ENCODE data around the gene HIGD2A. TPM values are rescaled to one million over a fixed set of nuclear protein-coding genes. Genes with fewer than 3 reads are reported as not detected.

Gene HIGD2A
- polyA plus RNA-seq (2013, experiment 1 of 2), result 134 TPM
- polyA plus RNA-seq (2013, experiment 2 of 2), result 111 TPM

- no peaks in the 10 kb centered on the region for H3K9me3 ChIP-seq (ENCODE audit: control insufficient read depth, low read length)
- peaks cover 4% of the 10 kb centered on the region for H3K4me1 ChIP-seq (ENCODE audit: control insufficient read depth, insufficient read depth, low read length, poor library complexity, severe bottlenecking)
- H3K27ac ChIP-seq (ENCODE audit: low read depth, low read length, severe bottlenecking), result peak within 1 kb of the TSS; percentile 97
- peak within 1 kb of the TSS; percentile 91 for H3K4me3 ChIP-seq (ENCODE audit: extremely low read depth, insufficient read depth, low read length, poor library complexity, severe bottlenecking)
- H3K36me3 ChIP-seq (ENCODE audit: control insufficient read depth, insufficient read depth, low read length), result peaks cover 69% of the 10 kb centered on the region
- 0% methylated on average over 42 to 43 of the region's 47 CpGs for WGBS, 2 experiments (ENCODE audit: insufficient coverage in 2 of 2)
Observed at GRCh38 chr5:176388444-176389134, at the start of gene HIGD2A, which contains the start of gene NOP16. TSS of gene HIGD2A (plus strand) at chr5:176388751. CDS start at chr5:176388820, 69 bp downstream. TSS of gene NOP16 (minus strand) at chr5:176388598. CDS start at chr5:176388539, 59 bp downstream.

- no peak overlapping the region for H3K27ac ChIP-seq (ENCODE audit: low read depth, low read length, severe bottlenecking)
- H3K4me1 ChIP-seq (ENCODE audit: control insufficient read depth, insufficient read depth, low read length, poor library complexity, severe bottlenecking), result no peaks in the 10 kb centered on the region
- H3K36me3 ChIP-seq (ENCODE audit: control insufficient read depth, insufficient read depth, low read length), result peaks cover 36% of the 10 kb centered on the region
- no peaks in the 10 kb centered on the region for H3K9me3 ChIP-seq (ENCODE audit: control insufficient read depth, low read length)
- 63% methylated on average over 2 of the region's 5 CpGs; no CpG with 5 or more reads in 1 of the 2 experiments for WGBS, 2 experiments (ENCODE audit: insufficient coverage in 2 of 2)
- H3K4me3 ChIP-seq (ENCODE audit: extremely low read depth, insufficient read depth, low read length, poor library complexity, severe bottlenecking), result no peak overlapping the region
Observed at GRCh38 chr5:176339304-176339703, 49.2 kb upstream of the HIGD2A start.

- H3K36me3 ChIP-seq (ENCODE audit: control insufficient read depth, insufficient read depth, low read length), result peaks cover 56% of the 10 kb centered on the region
- H3K27ac ChIP-seq (ENCODE audit: low read depth, low read length, severe bottlenecking), result no peak overlapping the region
- no peaks in the 10 kb centered on the region for H3K9me3 ChIP-seq (ENCODE audit: control insufficient read depth, low read length)
- H3K4me1 ChIP-seq (ENCODE audit: control insufficient read depth, insufficient read depth, low read length, poor library complexity, severe bottlenecking), result no peaks in the 10 kb centered on the region
- WGBS, 2 experiments (ENCODE audit: insufficient coverage in 2 of 2), result 87 to 94% methylated on average over 2 of the region's 2 CpGs
- H3K4me3 ChIP-seq (ENCODE audit: extremely low read depth, insufficient read depth, low read length, poor library complexity, severe bottlenecking), result no peak overlapping the region
Observed at GRCh38 chr5:176341325-176342157, 47.0 kb upstream of the HIGD2A start.

- H3K27ac ChIP-seq (ENCODE audit: low read depth, low read length, severe bottlenecking), result no peak overlapping the region
- WGBS, 2 experiments (ENCODE audit: insufficient coverage in 2 of 2), result 100% methylated on average over 1 of the region's 1 CpG; no CpG with 5 or more reads in 1 of the 2 experiments
- H3K9me3 ChIP-seq (ENCODE audit: control insufficient read depth, low read length), result no peaks in the 10 kb centered on the region
- H3K36me3 ChIP-seq (ENCODE audit: control insufficient read depth, insufficient read depth, low read length), result peaks cover 62% of the 10 kb centered on the region
- H3K4me3 ChIP-seq (ENCODE audit: extremely low read depth, insufficient read depth, low read length, poor library complexity, severe bottlenecking), result no peak overlapping the region
- no peaks in the 10 kb centered on the region for H3K4me1 ChIP-seq (ENCODE audit: control insufficient read depth, insufficient read depth, low read length, poor library complexity, severe bottlenecking)
Observed at GRCh38 chr5:176342158-176342483, 46.4 kb upstream of the HIGD2A start.

- Histone ChIP-seq H3K27ac (ENCODE audit: low read depth, low read length, severe bottlenecking) (no peak overlapping the region), H3K36me3 (ENCODE audit: control insufficient read depth, insufficient read depth, low read length) (peaks cover 63% of the 10 kb centered on the region), H3K9me3 (ENCODE audit: control insufficient read depth, low read length) (no peaks in the 10 kb centered on the region), H3K4me1 (ENCODE audit: control insufficient read depth, insufficient read depth, low read length, poor library complexity, severe bottlenecking) (no peaks in the 10 kb centered on the region), H3K4me3 (ENCODE audit: extremely low read depth, insufficient read depth, low read length, poor library complexity, severe bottlenecking) (no peak overlapping the region)
- 92 to 100% methylated on average over 1 to 2 of the region's 2 CpGs for WGBS, 2 experiments (ENCODE audit: insufficient coverage in 2 of 2)
Observed at GRCh38 chr5:176342766-176343458, 45.6 kb upstream of the HIGD2A start.

GRCh38 chr5:176350416-176350815 lies 38.1 kb upstream of the HIGD2A start:
- Histone ChIP-seq H3K4me3 (ENCODE audit: extremely low read depth, insufficient read depth, low read length, poor library complexity, severe bottlenecking) (no peak overlapping the region), H3K27ac (ENCODE audit: low read depth, low read length, severe bottlenecking) (no peak overlapping the region), H3K9me3 (ENCODE audit: control insufficient read depth, low read length) (no peaks in the 10 kb centered on the region), H3K4me1 (ENCODE audit: control insufficient read depth, insufficient read depth, low read length, poor library complexity, severe bottlenecking) (no peaks in the 10 kb centered on the region), H3K36me3 (ENCODE audit: control insufficient read depth, insufficient read depth, low read length) (peaks cover 98% of the 10 kb centered on the region)
- 91 to 96% methylated on average over 4 to 5 of the region's 8 CpGs for WGBS, 2 experiments (ENCODE audit: insufficient coverage in 2 of 2)

GRCh38 chr5:176352116-176352878 lies 36.3 kb upstream of the HIGD2A start:
- no peak overlapping the region for H3K4me3 ChIP-seq (ENCODE audit: extremely low read depth, insufficient read depth, low read length, poor library complexity, severe bottlenecking)
- H3K4me1 ChIP-seq (ENCODE audit: control insufficient read depth, insufficient read depth, low read length, poor library complexity, severe bottlenecking), result no peaks in the 10 kb centered on the region
- H3K27ac ChIP-seq (ENCODE audit: low read depth, low read length, severe bottlenecking), result no peak overlapping the region
- H3K36me3 ChIP-seq (ENCODE audit: control insufficient read depth, insufficient read depth, low read length), result peaks cover 99% of the 10 kb centered on the region
- WGBS, 2 experiments (ENCODE audit: insufficient coverage in 2 of 2), result 93 to 100% methylated on average over 2 to 5 of the region's 5 CpGs
- no peaks in the 10 kb centered on the region for H3K9me3 ChIP-seq (ENCODE audit: control insufficient read depth, low read length)

- no peak overlapping the region for H3K27ac ChIP-seq (ENCODE audit: low read depth, low read length, severe bottlenecking)
- 98 to 100% methylated on average over 4 of the region's 4 CpGs for WGBS, 2 experiments (ENCODE audit: insufficient coverage in 2 of 2)
- no peaks in the 10 kb centered on the region for H3K4me1 ChIP-seq (ENCODE audit: control insufficient read depth, insufficient read depth, low read length, poor library complexity, severe bottlenecking)
- peaks cover 98% of the 10 kb centered on the region for H3K36me3 ChIP-seq (ENCODE audit: control insufficient read depth, insufficient read depth, low read length)
- H3K4me3 ChIP-seq (ENCODE audit: extremely low read depth, insufficient read depth, low read length, poor library complexity, severe bottlenecking), result no peak overlapping the region
- no peaks in the 10 kb centered on the region for H3K9me3 ChIP-seq (ENCODE audit: control insufficient read depth, low read length)
Observed at GRCh38 chr5:176353533-176353932, 35.0 kb upstream of the HIGD2A start.

- 92 to 94% methylated on average over 15 of the region's 16 CpGs for WGBS, 2 experiments (ENCODE audit: insufficient coverage in 2 of 2)
- Histone ChIP-seq H3K27ac (ENCODE audit: low read depth, low read length, severe bottlenecking) (no peak overlapping the region), H3K4me1 (ENCODE audit: control insufficient read depth, insufficient read depth, low read length, poor library complexity, severe bottlenecking) (peaks cover 5% of the 10 kb centered on the region), H3K36me3 (ENCODE audit: control insufficient read depth, insufficient read depth, low read length) (peaks cover 87% of the 10 kb centered on the region), H3K4me3 (ENCODE audit: extremely low read depth, insufficient read depth, low read length, poor library complexity, severe bottlenecking) (no peak overlapping the region), H3K9me3 (ENCODE audit: control insufficient read depth, low read length) (no peaks in the 10 kb centered on the region)
Observed at GRCh38 chr5:176355400-176356178, 33.0 kb upstream of the HIGD2A start.
